ENCODE results near the gene FZR1.
"Not testable (repeated sequence)": the region's sequence is repeated elsewhere in the genome, so short reads cannot be mapped to it uniquely, and the experiment has no call there.

The FZR1 gene

DNA sequence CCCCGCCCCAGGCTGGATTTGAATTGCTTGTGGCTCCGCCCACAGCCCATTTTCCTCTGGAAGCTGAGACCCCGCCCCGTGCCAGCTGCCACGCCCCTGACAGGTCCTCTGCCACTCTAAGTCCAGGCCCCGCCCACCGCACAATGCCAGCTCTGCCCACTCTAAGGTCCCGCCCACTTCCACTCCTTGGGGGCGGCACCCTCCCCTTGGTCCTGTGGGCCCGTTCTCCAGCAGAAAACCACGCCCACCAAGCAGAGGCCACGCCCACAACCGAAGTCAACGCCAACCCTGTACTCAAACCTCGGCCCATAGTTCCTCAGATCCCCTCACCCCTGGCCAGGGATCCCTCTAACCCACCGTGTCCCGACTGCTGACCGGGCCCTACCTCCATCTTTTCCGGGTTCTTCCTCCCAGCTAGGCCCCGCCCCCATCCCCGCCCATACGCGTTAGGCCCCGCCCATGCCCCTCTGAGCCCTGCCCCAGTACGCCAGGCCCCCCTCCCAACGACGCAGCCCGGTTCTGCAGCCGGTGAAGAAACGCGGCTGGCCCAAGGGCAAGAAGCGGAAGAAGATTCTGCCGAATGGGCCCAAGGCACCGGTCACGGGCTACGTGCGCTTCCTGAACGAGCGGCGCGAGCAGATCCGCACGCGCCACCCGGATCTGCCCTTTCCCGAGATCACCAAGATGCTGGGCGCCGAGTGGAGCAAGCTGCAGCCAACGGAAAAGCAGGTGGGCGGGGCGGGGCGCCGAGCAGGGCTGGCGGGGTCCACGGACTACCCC lies 67.9 kb downstream of the FZR1 start:
- DNase-seq (ENCODE audit: low spot score) = peak; percentile 93

DNA sequence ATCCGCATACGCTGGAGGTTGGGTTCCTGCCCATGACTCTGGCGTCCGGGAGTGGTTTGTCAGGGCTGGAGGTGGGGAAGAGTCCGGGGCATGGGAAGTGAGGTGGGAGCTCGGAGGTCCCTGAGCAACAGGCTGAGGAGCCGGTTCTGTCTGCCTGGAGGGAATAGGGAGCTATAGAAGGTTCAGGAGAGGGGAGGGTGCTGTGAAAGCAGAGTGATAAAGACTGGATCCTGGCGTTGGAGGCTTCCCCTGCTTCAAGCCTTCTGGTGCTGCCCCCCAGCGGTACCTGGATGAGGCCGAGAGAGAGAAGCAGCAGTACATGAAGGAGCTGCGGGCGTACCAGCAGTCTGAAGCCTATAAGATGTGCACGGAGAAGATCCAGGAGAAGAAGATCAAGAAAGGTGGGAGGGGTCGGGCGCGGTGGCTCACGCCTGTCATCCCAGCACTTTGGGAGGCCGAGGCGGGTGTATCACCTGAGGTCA lies 69.2 kb downstream of the FZR1 start:
- no peak for DNase-seq (ENCODE audit: low spot score)

DNA sequence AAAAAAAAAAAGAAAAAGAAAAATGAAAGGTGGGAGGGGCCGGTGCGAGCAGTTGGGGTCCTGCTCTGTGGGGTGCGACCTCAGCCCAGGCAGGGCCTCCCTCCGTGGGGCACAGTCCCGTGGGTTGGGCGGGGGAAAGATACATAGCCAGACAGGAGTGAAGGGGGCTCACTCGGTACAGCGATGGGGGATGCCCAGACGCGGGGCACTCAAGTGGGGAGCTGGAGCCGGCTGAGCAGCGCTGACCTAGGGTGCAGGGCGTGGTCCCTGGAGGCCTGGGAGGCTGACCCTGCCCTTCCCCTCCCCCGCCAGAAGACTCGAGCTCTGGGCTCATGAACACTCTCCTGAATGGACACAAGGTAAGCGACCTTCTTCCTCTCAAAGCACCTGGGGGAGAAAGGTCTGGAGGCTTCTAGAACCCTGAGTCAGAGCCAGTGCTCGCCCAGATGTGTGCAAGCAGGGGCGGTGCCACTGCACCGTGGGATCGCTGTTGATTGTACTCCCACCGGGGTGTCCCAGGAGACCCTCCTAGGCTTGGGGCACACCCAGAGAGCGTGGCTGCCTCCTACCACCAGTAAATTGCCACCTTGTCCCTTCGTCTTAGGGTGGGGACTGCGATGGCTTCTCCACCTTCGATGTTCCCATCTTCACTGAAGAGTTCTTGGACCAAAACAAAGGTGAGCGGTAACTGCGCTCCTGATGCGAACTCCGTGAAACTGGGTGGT lies 70.0 kb downstream of the FZR1 start:
- DNase-seq (ENCODE audit: low spot score) = no peak

DNA sequence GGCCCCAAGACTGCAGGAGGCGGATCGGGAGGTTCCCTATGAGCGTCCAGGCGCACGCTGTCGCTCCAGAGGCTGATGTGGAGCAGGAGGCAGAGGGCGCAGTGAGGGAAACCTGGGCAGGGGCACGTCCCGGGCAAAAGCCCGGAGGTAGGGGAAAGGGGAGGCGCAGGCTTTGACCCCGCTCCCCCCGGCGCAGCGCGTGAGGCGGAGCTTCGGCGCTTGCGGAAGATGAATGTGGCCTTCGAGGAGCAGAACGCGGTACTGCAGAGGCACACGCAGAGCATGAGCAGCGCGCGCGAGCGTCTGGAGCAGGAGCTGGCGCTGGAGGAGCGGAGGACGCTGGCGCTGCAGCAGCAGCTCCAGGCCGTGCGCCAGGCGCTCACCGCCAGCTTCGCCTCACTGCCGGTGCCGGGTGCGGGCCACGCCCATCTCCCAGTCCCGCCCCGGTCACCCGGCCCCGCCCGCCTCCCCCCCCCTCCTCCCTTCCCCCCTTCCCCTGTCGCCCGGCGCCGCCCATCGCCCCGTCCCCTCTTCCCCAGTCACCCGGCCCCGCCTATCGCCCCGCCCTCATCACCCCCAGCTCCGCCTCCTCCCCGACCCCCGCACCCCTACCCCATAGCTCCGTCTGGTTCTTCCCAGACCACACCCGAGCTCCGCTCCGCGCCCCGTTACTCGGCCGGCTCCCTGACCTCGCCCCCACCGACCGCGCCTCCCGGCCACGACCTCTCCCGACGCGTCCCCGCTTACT lies 70.8 kb downstream of the FZR1 start:
- DNase-seq (ENCODE audit: low spot score) = peak; percentile 74

DNA sequence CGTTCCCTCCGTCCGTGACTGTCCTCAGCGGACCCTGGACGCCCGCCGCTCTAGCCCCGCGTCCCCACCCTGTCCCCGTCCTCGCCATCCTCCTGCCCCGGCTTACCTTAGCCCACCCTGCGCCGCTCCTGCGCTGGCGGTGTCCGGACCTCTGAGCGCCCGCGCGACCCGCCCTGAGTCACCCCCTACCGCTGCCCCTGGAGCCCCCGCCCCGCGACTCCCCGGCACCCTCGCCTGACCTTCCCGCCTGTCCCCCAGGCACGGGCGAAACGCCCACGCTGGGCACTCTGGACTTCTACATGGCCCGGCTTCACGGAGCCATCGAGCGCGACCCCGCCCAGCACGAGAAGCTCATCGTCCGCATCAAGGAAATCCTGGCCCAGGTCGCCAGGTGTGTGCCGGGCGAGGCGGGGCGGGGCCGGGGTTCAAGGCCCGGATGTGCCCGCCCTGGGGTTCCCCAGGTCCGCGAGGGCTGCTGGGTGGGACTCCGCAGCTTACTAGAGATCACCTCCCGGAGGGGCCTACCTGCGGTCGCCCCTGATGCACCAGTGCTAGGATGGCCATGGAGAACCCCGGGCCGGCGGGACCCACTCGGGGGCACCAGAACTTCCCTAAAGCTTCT lies 71.7 kb downstream of the FZR1 start:
- no peak for DNase-seq (ENCODE audit: low spot score)

DNA sequence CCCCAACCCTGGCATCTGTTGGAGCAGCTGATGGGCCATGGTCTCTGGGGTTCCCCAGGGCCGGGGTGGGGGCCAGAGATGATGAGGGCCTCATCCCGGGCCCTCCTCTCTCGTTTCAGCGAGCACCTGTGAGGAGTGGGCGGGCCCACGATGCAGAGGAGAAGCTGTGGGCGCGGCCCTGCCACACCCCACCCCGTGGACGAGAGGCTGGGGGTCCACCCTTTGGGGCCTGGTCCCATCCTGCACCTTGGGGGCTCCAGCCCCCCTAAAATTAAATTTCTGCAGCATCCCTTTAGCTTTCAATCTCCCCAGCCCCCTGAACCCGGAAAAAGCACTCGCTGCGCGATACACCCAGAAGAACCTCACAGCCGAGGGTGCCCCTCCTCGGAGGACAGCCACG lies 72.3 kb downstream of the FZR1 start:
- DNase-seq (ENCODE audit: low spot score) = no peak

DNA sequence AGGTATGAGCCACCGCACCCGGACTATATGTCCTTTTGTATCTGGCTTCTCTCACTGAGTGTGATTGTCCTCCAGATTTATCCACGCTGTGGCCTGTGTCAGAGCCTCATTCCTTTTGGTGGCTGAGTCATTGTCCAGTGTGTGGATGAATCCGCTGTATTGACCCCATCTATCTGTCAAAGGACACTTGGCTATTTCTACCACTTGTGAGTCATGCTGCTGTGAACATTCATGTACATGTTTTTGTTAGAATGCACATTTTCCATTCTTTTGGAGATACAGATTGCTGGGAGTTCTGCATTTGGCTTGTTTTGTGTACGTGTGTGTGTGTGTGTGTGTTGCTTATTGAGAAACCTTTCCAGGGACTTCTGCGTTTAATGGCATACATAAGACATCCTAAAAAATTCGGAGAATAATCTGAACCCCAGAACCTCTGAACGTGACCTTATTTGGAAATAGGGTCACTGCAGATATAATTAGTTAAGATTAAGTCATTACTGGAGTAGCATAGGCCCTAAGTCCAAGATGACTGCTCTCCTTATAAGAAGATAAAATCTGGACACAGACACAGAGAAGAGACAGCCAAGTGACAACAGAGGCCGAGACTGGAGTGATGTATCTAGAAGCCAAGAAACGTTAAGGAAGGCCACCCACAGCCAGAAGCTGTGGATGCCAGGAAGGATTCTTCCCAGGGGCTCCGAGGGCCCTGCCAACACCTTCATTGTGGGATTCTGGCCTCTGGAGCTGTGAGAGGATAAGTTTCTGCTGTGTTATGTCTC lies 74.2 kb downstream of the FZR1 start:
- peak; percentile 82 for DNase-seq (ENCODE audit: low spot score)

DNA sequence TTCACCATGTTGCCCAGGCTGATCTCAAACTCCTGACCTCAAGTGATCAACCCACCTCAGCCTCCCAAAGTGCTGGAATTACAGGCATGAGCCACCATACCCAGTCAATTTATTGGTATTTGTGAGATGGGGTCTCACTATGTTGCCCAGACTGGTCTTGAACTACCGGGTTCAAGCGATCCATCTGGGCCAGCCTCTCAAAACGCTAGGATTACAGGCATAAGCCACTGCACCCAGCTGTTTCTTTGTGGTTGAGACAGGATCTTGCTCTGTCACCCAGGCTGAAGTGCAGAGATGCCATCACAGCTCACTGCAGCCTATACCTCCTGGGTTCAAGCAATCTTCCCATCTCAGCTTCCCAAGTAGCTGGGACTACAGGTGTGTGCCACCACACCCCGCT lies 75.7 kb downstream of the FZR1 start:
- DNase-seq (ENCODE audit: low spot score) = not testable (repeated sequence)

DNA sequence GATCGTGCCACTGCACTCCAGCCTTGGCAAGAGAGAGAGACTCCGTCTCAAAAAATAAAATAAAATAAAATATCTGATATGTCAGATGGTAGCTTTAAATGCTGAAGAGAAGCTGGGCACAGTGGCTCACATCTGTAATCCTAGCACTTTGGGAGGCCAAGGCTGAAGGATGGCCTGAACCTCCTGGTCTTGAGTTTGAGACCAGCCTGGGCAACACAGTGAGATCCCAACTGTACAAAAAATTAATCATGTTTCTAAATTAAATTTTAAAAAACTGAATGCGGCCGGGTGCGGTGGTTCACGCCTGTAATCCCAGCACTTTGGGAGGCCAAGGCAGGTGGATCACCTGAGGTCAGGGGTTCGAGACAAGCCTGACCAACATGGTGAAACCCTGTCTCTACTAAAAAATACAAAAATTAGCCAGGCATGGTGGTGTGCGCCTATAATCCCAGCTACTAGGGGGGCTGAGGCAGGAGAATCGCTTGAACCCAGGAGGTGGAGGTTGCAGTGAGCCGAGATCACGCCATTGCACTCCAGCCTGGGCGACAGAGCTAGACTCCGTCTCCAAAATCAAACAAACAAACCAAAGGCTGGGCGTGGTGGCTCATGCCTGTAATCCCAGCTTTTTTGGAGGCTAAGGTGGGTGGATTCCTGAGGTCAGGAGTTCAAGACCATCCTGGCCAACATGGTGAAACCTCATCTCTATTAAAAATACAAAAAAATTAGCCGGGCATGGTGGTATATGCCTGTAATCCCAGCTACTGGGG lies 78.1 kb downstream of the FZR1 start:
- DNase-seq (ENCODE audit: low spot score) = not testable (repeated sequence)

DNA sequence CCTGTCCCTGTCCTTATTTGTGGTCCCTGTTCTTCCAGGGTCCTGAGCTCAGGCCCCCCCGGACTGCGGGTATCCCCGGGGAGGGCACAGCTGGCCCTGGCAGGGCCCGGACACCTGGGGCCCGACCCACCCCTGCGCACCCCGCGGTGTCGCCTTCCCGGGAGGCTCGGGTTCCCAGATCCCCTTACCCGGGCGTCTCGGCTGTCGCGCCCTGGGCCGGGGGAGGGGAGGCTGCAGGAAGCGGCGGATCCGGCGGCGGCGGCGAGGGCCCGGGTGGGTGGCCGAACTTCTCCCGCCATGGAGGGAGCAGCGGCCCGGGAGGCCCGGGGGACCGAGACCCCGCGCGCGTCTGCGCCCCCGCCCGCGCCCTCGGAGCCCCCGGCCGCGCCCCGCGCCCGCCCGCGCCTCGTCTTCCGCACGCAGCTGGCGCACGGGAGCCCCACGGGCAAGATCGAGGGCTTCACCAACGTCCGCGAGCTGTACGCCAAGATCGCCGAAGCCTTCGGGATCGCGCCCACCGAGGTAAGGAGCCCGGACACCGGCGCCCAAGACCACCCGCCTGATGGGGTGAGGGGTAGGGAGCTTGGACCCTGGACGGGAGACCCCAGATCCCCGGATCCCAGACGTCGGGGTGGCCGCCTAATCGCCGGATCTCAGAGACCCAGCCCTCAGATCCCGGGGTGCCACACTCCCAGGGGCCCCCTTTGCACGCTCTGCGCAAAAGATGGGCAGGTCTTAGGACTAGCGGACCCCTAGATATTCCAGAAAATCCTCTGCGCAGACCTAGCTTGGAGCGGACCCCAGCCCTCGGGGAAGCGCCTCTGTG lies 79.4 kb downstream of the FZR1 start, which contains the start of gene GIPC3:
TSS of gene GIPC3 (plus strand) at position 178 of the 826 bp plus-strand sequence. CDS start at position 298, 120 bp downstream.
- no peak for DNase-seq (ENCODE audit: low spot score)

DNA sequence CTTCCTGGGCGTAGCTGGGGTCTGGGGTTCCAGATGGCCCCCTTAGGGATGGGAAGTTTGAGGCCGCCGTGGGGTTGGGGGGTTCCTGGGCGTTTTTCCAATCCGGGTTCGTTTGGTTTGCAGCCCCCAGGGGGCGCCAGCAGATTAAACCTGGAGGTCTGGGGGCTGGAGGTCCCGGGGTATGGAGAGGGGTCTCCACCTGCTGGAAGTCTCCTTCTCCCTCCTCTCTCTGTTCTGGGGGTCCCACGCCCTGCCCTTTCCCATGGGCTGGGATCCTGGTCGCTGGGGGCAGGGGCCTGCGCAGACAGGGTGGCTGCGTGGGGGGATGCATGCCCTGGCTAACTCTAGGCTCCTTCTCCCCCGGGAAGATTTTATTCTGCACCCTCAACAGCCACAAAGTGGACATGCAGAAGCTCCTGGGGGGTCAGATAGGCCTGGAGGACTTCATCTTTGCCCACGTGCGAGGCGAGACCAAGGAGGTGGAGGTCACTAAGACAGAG lies 80.1 kb downstream of the FZR1 start:
- DNase-seq (ENCODE audit: low spot score) = no peak

DNA sequence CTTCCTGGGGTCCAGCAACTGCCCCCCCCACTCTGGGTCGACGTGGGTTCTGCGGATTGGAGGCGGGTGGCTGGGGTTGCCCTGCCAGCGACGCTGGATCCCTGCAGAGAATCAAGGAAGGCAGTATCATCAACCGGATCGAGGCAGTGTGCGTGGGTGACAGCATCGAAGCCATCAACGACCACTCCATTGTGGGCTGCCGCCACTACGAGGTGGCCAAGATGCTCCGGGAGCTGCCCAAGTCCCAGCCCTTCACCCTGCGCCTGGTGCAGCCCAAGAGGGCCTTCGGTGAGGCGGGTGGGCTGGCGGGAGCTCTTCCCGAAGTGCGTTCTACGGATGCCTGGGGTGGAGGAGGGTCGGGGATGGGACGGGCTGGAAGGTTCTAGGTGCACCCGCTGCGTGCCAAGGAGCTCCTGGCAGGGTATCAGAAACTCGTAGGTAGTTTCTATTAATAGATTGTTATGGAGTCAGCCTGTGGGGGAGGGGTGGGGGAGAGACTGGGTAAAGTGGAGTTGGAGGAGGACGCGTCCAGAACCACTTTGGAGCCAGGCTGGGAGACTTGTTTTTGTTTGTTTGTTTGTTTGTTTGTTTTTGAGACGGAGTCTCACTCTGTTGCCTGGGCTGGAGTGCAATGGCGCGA lies 80.7 kb downstream of the FZR1 start:
- no peak for DNase-seq (ENCODE audit: low spot score)
